Uterus (tissue), 4 donors: Measurements from ENCODE around the gene PTCRA. TPM values are rescaled to one million over a fixed set of nuclear protein-coding genes. Genes with fewer than 3 reads are reported as not detected.
"Not testable (repeated sequence)": the region's sequence is repeated elsewhere in the genome, so short reads cannot be mapped to it uniquely, and the experiment has no call there.

ENCODE experiments used
- DNase-seq, 2 donors: peaks; one replicate each; pipeline ENCODE4 v3.0.0-alpha.2; 2019 to 2020
- H3K27ac ChIP-seq, 2 donors: fragments of 200-600 bp; sonication (generic); 1 replicate in 1 of 2; 2 replicates in 1 of 2; pipeline ENCODE4 v1.5.1; 2016 to 2018
- H3K27me3 ChIP-seq, 2 donors: fragments of 200-600 bp; sonication (generic); one replicate each; pipeline ENCODE4 v1.5.1; 2018 to 2019; ENCODE audit warnings: control low read depth in 1 of 2
- H3K36me3 ChIP-seq, 2 donors: fragments of 200-600 bp; sonication (generic); one replicate each; pipeline ENCODE4 v1.5.1; 2019; ENCODE audit warnings: control low read depth in 1 of 2
- H3K4me1 ChIP-seq, 2 donors: fragments of 200-600 bp; sonication (generic); one replicate each; pipeline ENCODE4 v1.5.1; 2018 to 2019; ENCODE audit warnings: control low read depth in 1 of 2
- H3K4me3 ChIP-seq, 2 donors: fragments of 200-600 bp; sonication (generic); 1 replicate in 1 of 2; 2 replicates in 1 of 2; pipeline ENCODE4 v1.5.1; 2018 to 2019; ENCODE audit warnings: mild to moderate bottlenecking in 1 of 2
- H3K9me3 ChIP-seq, 2 donors: fragments of 200-600 bp; sonication (generic); one replicate each; pipeline ENCODE4 v1.5.1; 2019; ENCODE audit warnings: control low read depth in 1 of 2
- POLR2A ChIP-seq, 2 donors: fragments of 450-650 bp; IDR thresholded peaks; one replicate each; pipeline ENCODE4 v1.6.1; 2016; ENCODE audit warnings: antibody characterized with exemption in 2 of 2, mild to moderate bottlenecking in 1 of 2, moderate library complexity in 1 of 2
- intact Hi-C: fragments of 100-400 bp; cut with DNase I; formaldehyde crosslinking; loops from one replicate; pipeline ENCODE4 v1.15.1; 2023; ENCODE audit warnings: low total_unique reads
- total RNA-seq, 4 donors: library from RNA; depleted of rRNA in 3 of 4; stranded (reverse); fragments of >200 nt in 3 of 4; gene quantifications; one replicate each; pipeline versions ENCODE4 v1.1.0 to v1.2.4, GENCODE V29; 2014 to 2023
- TF ChIP-seq, protein P1 (sequence below), 4 experiments: fragments of 200-600 bp in 2 of 4; fragments of 450-650 bp in 2 of 4; sonication (generic) in 2 of 4; IDR thresholded peaks; one replicate each; pipeline ENCODE4 v1.5.1; 2016 to 2019; ENCODE audit warnings: antibody characterized with exemption in 4 of 4, mild to moderate bottlenecking in 2 of 4, moderate library complexity in 1 of 4
- donor health status: DM: yes; HTN: yes; CAD: no.

The PTCRA gene
- total RNA-seq, 4 donors from 2014 or later: 2.0 TPM; not detected in 3

DNA sequence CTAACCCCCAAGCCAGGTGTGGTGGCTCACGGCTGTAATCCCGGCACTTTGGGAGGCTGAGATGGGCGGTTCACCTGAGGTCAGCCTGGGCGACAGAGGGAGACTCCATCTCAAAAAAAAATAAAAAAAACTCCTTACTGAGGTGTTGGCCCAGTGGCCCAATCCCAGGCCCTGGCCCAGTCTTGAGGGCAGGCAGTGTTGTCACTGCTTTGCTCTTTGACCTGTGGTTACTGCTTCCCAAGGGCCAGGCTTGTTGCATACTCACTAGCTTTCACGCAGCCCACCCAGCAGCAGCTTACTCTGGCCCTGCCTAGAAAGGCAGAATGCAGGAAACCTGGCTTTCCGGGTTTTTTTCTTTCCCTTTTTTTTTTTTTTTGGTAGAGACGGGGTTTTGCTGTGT, 26.6 kb downstream of the PTCRA start:
- Histone ChIP-seq H3K4me3 (no peak overlapping the region), H3K27ac (no peak overlapping the region), H3K4me1 (no peaks in the 10 kb centered on the region), H3K9me3 (no peaks in the 10 kb centered on the region), H3K36me3 (no peaks in the 10 kb centered on the region), H3K27me3 (no peaks in the 10 kb centered on the region)
- no peak for DNase-seq
- intact Hi-C loops: no loop called here
- TF ChIP-seq, protein P1, sequence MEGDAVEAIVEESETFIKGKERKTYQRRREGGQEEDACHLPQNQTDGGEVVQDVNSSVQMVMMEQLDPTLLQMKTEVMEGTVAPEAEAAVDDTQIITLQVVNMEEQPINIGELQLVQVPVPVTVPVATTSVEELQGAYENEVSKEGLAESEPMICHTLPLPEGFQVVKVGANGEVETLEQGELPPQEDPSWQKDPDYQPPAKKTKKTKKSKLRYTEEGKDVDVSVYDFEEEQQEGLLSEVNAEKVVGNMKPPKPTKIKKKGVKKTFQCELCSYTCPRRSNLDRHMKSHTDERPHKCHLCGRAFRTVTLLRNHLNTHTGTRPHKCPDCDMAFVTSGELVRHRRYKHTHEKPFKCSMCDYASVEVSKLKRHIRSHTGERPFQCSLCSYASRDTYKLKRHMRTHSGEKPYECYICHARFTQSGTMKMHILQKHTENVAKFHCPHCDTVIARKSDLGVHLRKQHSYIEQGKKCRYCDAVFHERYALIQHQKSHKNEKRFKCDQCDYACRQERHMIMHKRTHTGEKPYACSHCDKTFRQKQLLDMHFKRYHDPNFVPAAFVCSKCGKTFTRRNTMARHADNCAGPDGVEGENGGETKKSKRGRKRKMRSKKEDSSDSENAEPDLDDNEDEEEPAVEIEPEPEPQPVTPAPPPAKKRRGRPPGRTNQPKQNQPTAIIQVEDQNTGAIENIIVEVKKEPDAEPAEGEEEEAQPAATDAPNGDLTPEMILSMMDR (IDR thresholded peaks at IDR 0.05): no peak
- no peak for TF ChIP-seq POLR2A (IDR thresholded peaks at IDR 0.05)

DNA sequence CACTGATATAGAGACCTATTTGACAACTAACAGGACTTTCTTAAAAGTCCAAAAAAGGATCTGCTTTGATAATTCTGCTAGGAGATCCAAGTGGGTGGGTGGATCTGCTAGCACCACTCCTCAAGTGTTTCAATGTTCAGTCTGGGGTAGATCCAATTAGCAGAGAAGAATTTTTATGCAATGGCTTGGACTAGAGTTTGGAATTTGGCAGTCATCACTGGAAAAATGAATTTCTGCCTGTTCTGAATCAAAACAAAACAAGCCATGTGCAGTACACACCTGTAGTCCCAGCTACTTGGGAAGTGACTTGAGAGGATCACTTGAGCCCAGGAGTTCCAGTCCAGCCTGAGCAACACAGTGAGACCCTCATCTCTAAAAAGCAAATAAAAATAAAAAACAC, 32.1 kb downstream of the PTCRA start:
- intact Hi-C loops: no loop called here
- TF ChIP-seq POLR2A (IDR thresholded peaks at IDR 0.05): no peak
- TF ChIP-seq, protein P1 (IDR thresholded peaks at IDR 0.05): no peak
- peaks cover 0 to 4% of the 10 kb centered on the region in 2 donors for H3K4me1 ChIP-seq
- no peak overlapping the region for H3K27ac ChIP-seq
- H3K36me3 ChIP-seq: no peaks in the 10 kb centered on the region
- DNase-seq: no peak
- H3K9me3 ChIP-seq: no peaks in the 10 kb centered on the region
- no peak overlapping the region for H3K4me3 ChIP-seq
- H3K27me3 ChIP-seq: no peaks in the 10 kb centered on the region

DNA sequence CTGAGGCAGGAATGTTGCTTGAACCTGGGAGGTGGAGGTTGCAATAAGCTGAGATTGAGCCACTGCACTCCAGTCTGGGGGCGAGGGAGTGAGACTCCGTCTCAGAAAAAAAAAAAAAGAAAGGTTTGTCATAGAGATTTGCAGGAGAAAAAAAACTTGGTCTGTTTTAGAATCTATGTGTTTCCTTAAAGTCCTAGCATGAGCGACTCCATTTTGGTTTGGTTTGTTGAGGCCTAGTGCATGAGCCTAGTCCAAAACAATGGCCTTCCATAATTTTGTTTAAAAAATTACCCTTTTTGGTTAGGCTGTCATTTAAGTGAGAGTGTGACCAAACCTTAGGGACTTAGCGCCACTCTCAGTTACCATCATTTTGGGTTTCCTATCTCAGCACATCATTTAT, 36.5 kb downstream of the PTCRA start:
- no peak for TF ChIP-seq POLR2A (IDR thresholded peaks at IDR 0.05)
- TF ChIP-seq, protein P1 (IDR thresholded peaks at IDR 0.05): no peak
- DNase-seq: no peak
- no peak overlapping the region for H3K27ac ChIP-seq
- intact Hi-C loops: no loop called here
- H3K36me3 ChIP-seq: no peaks in the 10 kb centered on the region
- no peaks in the 10 kb centered on the region for H3K9me3 ChIP-seq
- H3K27me3 ChIP-seq: no peaks in the 10 kb centered on the region
- H3K4me1 ChIP-seq: peaks cover 0 to 4% of the 10 kb centered on the region in 2 donors
- H3K4me3 ChIP-seq: no peak overlapping the region

DNA sequence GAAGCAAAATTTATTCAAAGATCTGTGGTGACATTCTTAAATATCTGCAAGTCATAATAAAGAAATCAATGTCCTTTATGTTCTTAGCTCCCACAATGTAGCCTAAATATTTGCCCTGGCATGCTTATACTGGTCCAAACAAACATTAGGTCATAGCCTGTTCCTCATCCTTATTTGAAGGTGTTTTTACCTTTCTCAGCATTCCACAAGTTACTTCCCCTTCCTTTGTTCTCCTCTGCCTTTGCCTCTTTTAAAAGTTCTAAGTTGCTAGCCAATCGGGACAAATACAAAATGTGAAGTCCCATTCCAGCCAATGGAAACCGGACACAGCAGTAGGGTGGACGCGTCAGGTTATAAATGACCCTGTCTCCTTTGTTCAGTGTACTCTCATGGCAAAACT, 38.6 kb downstream of the PTCRA start:
- intact Hi-C loops, H3K36me3 ChIP-seq, H3K9me3 ChIP-seq, H3K27ac ChIP-seq, H3K27me3 ChIP-seq, H3K4me1 ChIP-seq, H3K4me3 ChIP-seq, DNase-seq: not testable (repeated sequence)

DNA sequence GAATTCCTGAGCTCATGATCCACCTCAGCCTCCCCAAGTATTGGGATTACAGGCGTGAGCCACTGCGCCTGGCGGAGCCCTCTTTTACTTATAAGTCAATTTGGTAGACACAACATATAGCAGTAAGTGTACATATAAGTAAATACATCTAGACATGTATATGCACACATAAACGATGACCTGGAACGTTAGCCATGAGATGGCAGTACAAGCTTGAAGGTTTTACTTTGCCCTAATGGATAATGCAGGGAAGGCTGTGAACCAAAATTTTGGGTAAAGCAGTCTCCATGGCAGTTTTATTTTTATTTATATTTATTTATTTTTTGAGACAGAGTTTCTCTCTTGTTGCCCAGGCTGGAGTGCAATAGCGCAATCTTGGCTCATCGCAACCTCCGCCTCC, 42.3 kb downstream of the PTCRA start:
- Histone ChIP-seq H3K4me3 (no peak overlapping the region), H3K27me3 (no peaks in the 10 kb centered on the region), H3K36me3 (no peaks in the 10 kb centered on the region), H3K27ac (no peak overlapping the region), H3K9me3 (no peaks in the 10 kb centered on the region), H3K4me1 (peaks cover 0 to 6% of the 10 kb centered on the region in 2 donors)
- DNase-seq: no peak
- intact Hi-C loops: no loop called here
- TF ChIP-seq POLR2A (IDR thresholded peaks at IDR 0.05): no peak
- TF ChIP-seq, protein P1 (IDR thresholded peaks at IDR 0.05): no peak

DNA sequence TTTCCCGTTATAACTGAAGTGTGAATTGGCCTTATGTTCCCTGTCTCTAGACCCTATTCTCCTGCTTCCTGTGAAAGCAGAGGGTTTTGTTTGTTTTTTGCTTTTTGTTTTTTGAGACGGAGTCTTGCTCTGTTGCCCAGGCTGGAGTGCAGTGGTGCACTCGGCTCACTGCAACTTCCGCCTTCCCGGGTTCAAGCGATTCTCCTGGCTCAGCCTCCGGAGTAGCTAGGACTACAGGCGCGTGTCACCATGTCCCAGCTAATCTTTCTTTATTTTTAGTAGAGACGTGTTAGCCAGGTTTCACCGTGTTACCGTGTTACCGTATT, 44.0 kb downstream of the PTCRA start:
- no peak for DNase-seq
- Histone ChIP-seq H3K27ac (no peak overlapping the region), H3K4me1 (peaks cover 0 to 6% of the 10 kb centered on the region in 2 donors), H3K36me3 (no peaks in the 10 kb centered on the region), H3K4me3 (peak overlapping the region; percentile 41 to 47), H3K27me3 (no peaks in the 10 kb centered on the region), H3K9me3 (no peaks in the 10 kb centered on the region)
- intact Hi-C loops: no loop called here
- TF ChIP-seq, protein P1 (IDR thresholded peaks at IDR 0.05): no peak
- TF ChIP-seq POLR2A (IDR thresholded peaks at IDR 0.05): no peak
